Esophagus (tissue), 2 donors: Measurements from ENCODE around the gene THUMPD2. TPM values are rescaled to one million over a fixed set of nuclear protein-coding genes. Genes with fewer than 3 reads are reported as not detected.

ENCODE experiments used
- H3K27ac ChIP-seq, 2 donors: one replicate each; pipeline ENCODE4 v1.5.1; 2013; ENCODE audit warnings: low read depth in 2 of 2, mild to moderate bottlenecking in 2 of 2, inconsistent platforms in 1 of 2, low read length in 1 of 2, moderate library complexity in 1 of 2
- H3K27me3 ChIP-seq, 2 donors: one replicate each; pipeline ENCODE4 v1.6.1; 2013; ENCODE audit warnings: low read length in 2 of 2, control low read depth in 1 of 2, mild to moderate bottlenecking in 1 of 2; ENCODE audit not compliant: insufficient read depth in 2 of 2, control insufficient read depth in 1 of 2
- H3K36me3 ChIP-seq, 2 donors: one replicate each; pipeline ENCODE4 v1.6.1; 2013; ENCODE audit warnings: low read length in 1 of 2; ENCODE audit not compliant: control insufficient read depth in 2 of 2, insufficient read depth in 2 of 2
- H3K4me1 ChIP-seq, 2 donors: one replicate each; pipeline ENCODE4 v1.6.1; 2013; ENCODE audit warnings: low read length in 1 of 2; ENCODE audit not compliant: control insufficient read depth in 2 of 2, insufficient read depth in 2 of 2
- H3K4me3 ChIP-seq, 2 donors: one replicate each; pipeline ENCODE4 v1.5.1; 2013; ENCODE audit warnings: low read length in 2 of 2, mild to moderate bottlenecking in 2 of 2, low read depth in 1 of 2, moderate library complexity in 1 of 2
- H3K9me3 ChIP-seq, 2 donors: one replicate each; pipeline ENCODE4 v1.6.1; 2013; ENCODE audit warnings: mild to moderate bottlenecking in 2 of 2, low read depth in 1 of 2, low read length in 1 of 2, moderate library complexity in 1 of 2; ENCODE audit not compliant: control insufficient read depth in 2 of 2, insufficient read depth in 1 of 2
- WGBS, 2 donors: extraction: QIAGEN DNeasy Blood & Tissue Kit; methylation state at CpG; one replicate each; pipeline ENCODE4 v1.1.7; 2013; 5-methylcytosine and 5-hydroxymethylcytosine counted together
- polyA plus RNA-seq, 2 donors: library from polyadenylated mRNA; stranded (reverse); fragments of 200-250 nt; gene quantifications; one replicate each; pipeline ENCODE4 v1.2.3, GENCODE V29; 2013
- donor health status: healthy with polysubstance abuse.
- donor health status: Bipolar disorder and iron deficiency.

THUMPD2 gene
- polyA plus RNA-seq, 2 donors = 8.7 to 11.5 TPM

DNA sequence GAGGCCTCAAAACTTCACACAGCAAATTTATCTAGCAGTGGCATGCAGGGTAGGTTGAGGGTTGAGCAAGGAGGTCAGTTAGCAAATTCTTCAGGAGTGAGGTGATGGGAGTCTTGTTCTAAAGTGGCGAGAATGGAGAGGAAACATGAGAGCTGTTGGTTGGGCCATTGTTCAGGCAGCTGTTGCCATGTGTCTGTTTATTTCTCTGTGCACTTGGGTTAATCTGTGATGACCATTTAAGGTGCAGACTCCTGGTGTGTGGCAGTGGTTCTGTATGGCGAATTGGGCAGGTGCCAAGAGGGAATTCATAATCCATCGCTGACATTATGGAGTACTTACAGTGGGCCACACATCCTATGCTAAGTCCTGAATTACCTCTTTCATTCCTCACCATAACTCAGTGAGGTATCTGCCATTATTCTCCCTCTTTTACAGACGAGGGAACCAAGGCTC, 82.9 kb downstream of the THUMPD2 start:
- Histone ChIP-seq H3K4me1 (no peaks in the 10 kb centered on the region), H3K27ac (no peak overlapping the region)
- 68 to 69% methylated on average over 4 of the region's 4 CpGs for WGBS, 2 donors

DNA sequence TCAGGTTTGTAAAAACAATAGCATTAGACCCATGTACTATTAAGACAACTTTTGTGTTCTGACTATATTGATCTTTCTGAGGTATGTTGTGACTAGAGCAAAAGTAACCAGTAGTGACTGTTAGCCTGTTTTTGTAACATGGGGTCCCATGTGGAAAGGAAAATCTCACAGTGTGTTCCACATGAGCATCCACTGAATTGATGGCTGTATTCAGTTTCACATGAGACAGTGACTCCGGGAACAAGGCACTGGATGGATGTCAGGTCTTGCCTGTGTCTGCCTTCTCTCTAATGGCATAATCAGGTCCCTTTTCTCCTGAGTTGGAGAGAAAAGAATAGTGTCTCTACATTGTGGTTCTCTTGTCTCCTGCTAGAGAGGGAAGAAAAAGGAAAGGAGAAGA, 85.8 kb downstream of the THUMPD2 start:
- H3K4me3 ChIP-seq = no peak overlapping the region
- H3K36me3 ChIP-seq = no peaks in the 10 kb centered on the region
- H3K27ac ChIP-seq = no peak overlapping the region
- H3K9me3 ChIP-seq = peaks cover 0 to 3% of the 10 kb centered on the region in 2 donors
- H3K4me1 ChIP-seq = no peaks in the 10 kb centered on the region
- 88 to 91% methylated on average over 1 of the region's 1 CpG for WGBS, 2 donors
- H3K27me3 ChIP-seq = no peaks in the 10 kb centered on the region

More for the DNA sequence above, 82.9 kb downstream of the THUMPD2 start:
- no peak overlapping the region for H3K4me3 ChIP-seq
- no peaks in the 10 kb centered on the region for H3K36me3 ChIP-seq
- no peaks in the 10 kb centered on the region for H3K27me3 ChIP-seq
- no peaks in the 10 kb centered on the region for H3K9me3 ChIP-seq

DNA sequence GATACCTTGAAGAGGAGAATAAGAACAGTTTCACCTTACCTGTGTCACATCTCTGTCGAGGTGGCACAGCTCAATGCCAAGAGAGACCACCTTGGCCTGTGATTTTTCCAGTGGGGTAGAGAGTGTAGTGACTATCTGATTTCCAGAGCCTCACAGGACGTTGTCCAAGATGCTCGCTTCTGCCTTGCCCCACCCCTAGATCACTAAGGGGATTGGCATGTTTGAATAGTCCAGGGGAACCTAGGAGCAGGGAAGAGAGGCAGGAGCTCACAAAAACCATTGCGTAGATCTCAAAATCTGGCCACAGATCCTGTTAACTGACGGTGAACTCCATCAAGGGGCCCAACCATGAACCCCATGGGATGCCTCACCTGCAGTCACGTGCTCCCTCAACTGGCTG, 89.2 kb downstream of the THUMPD2 start:
- Histone ChIP-seq H3K36me3 (no peaks in the 10 kb centered on the region), H3K4me3 (no peak overlapping the region), H3K27ac (no peak overlapping the region), H3K4me1 (no peaks in the 10 kb centered on the region), H3K27me3 (no peaks in the 10 kb centered on the region), H3K9me3 (peaks cover 0 to 3% of the 10 kb centered on the region in 2 donors)
- WGBS, 2 donors = 73 to 83% methylated on average over 6 of the region's 6 CpGs

DNA sequence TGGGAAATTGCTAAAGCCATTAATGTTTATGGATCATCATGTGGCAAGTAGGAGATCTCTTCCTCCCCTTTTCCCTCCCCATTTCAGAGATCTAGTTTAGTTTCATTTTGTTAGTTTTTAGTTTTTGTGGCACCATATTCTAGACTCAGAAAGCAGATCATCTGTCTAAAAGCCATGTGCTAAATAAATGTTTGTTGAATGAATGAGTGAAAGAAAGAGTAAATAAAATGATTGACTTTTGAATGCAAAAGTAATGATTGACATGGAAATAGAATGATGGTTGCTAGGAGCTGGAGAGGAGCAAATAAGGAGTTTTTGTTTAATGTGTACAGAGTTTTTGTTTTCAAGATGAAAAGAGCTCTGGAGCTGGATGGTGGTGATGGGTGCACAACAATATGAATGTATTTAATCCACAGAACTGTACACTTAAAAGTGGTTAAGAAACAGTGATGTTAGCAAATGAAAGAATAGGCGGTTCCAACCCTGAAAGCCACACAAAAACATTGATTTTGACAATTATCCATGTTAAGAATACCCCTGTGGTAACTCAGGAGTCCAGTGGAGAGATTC, 89.7 kb downstream of the THUMPD2 start:
- Histone ChIP-seq H3K27ac (no peak overlapping the region), H3K36me3 (no peaks in the 10 kb centered on the region), H3K9me3 (peaks cover 0 to 3% of the 10 kb centered on the region in 2 donors), H3K4me1 (no peaks in the 10 kb centered on the region), H3K27me3 (no peaks in the 10 kb centered on the region), H3K4me3 (no peak overlapping the region)
- WGBS, 2 donors = 83 to 85% methylated on average over 1 of the region's 1 CpG

DNA sequence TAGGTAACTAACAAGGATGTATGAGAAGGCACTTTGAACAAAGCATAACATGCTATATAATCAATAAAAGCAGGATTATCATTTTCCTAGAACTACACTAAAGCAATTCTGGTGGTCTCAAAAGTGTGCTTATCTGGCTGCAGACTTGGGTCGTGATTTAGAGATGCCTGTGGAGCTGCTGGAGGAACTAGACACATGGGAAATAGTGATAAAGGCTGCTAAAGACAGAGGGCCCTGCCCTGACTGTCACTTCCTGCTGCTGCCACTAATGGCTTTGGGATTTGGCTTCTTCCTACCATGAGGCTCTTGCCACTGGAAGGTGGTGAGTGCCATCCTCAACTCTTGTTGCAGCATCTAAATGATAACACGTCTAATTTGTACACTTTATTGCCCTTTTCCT, 90.9 kb downstream of the THUMPD2 start:
- H3K36me3 ChIP-seq = no peaks in the 10 kb centered on the region
- 52 to 68% methylated on average over 2 of the region's 2 CpGs for WGBS, 2 donors
- no peaks in the 10 kb centered on the region for H3K4me1 ChIP-seq
- H3K9me3 ChIP-seq = peaks cover 0 to 3% of the 10 kb centered on the region in 2 donors
- H3K27ac ChIP-seq = no peak overlapping the region
- H3K4me3 ChIP-seq = no peak overlapping the region
- no peaks in the 10 kb centered on the region for H3K27me3 ChIP-seq

DNA sequence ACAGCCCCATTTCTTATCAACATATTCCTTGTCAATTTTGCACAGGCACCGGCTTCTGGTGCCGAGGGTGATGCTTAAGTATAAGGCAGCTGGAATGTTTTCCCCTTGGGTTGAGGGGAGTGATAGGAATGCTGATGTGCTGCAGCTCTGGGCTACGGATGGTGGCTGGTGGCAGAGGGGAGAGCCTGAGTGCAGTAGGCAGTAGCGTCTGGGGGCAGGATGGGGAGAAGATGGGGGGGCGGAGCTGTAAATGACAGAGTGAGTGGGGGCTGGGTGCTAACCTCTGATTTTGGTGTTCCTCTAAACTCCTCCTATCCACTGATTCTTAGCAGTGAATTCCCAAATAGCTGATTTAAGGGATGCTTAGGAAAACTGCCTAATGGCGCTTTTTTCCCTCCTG, 92.6 kb downstream of the THUMPD2 start:
- 87 to 96% methylated on average over 6 of the region's 6 CpGs for WGBS, 2 donors
- no peaks in the 10 kb centered on the region for H3K36me3 ChIP-seq
- peaks cover 0 to 3% of the 10 kb centered on the region in 2 donors for H3K9me3 ChIP-seq
- no peak overlapping the region for H3K4me3 ChIP-seq
- no peaks in the 10 kb centered on the region for H3K27me3 ChIP-seq
- H3K4me1 ChIP-seq = no peaks in the 10 kb centered on the region
- no peak overlapping the region for H3K27ac ChIP-seq

Other genes starting within 250 kb of the THUMPD2 start
- 1 to 10 TPM in 1 of 2 donors, under 1 TPM in 1; 0.53 to 1.1 TPM for gene TMEM178A, start 113.3 kb downstream of the THUMPD2 start, polyA plus RNA-seq